Measurements from ENCODE around the gene THADA. TPM values are rescaled to one million over a fixed set of nuclear protein-coding genes. Genes with fewer than 3 reads are reported as not detected.

The THADA gene
- total and polyA plus RNA-seq, 2 donors (not counting 3 experiments of a cell fraction or from before 2014, with no cell fraction given), result 22.6 to 25.3 TPM

GRCh38 chr2:43473767-43474166 lies 122.1 kb downstream of the THADA start:
- Histone ChIP-seq H3K9me1 (replicated peaks; ENCODE audit: control insufficient read depth, extremely low read depth, insufficient read depth, low read length) (no peaks in the 10 kb centered on the region), H3K4me2 (ENCODE audit: insufficient read depth, low read length) (no peak overlapping the region), H4K20me1 (replicated peaks; ENCODE audit: control insufficient read depth, extremely low read depth, insufficient read depth, low read length) (no peaks in the 10 kb centered on the region), H3K27ac (ENCODE audit: insufficient read depth, low read depth, low read length) (no peak overlapping the region), H2AFZ (ENCODE audit: low read depth, low read length) (no peak overlapping the region), H3K4me3 (replicated peaks in 1 of 3; ENCODE audit: insufficient read depth in 1 of 3, low read depth in 1 of 3, low read length in 3 of 3) (no peak overlapping the region), H3K9me3 (replicated peaks; ENCODE audit: control insufficient read depth, insufficient read depth, low read length) (no peaks in the 10 kb centered on the region), H3K9ac (replicated peaks; ENCODE audit: extremely low read depth, insufficient read depth, low read length) (no peak overlapping the region), H3K79me2 (ENCODE audit: control insufficient read depth, insufficient read depth, low read length) (no peaks in the 10 kb centered on the region), H3K27me3 (ENCODE audit: control insufficient read depth in 2 of 2, insufficient read depth in 2 of 2, low read length in 2 of 2) (no peaks in the 10 kb centered on the region), H3K36me3 (ENCODE audit: control insufficient read depth in 2 of 2, extremely low read depth in 1 of 2, insufficient read depth in 2 of 2, low read length in 2 of 2) (no peaks in the 10 kb centered on the region), H3K4me1 (ENCODE audit: control insufficient read depth, extremely low read depth, insufficient read depth, low read length) (peaks cover 8% of the 10 kb centered on the region)
- intact Hi-C loops (cut with micrococcal nuclease) (no loop called here), dilution Hi-C loops (cut with MboI; ENCODE audit: extremely low pct_ligation_motif_present, low sequenced_read_pairs) (no loop called here)
- no TSS peak for BruUV-seq (replicated peaks)
- POLR2A ChIA-PET, result no interaction called here
- CTCF ChIA-PET, result interaction anchor here (0.8 to 1.4 kb wide), 3 partner anchors 47 to 104 kb away, joined by 3 read pairs; no protein-coding TSS in a partner anchor
- no peak for TF ChIP-seq EZH2 (IDR thresholded peaks at IDR 0.05; ENCODE audit: borderline replicate concordance, low read depth, low read length, severe bottlenecking)
- TF ChIP-seq CTCF (IDR thresholded peaks at IDR 0.05; ENCODE audit: extremely low read depth in 1 of 2, insufficient read depth in 1 of 2, low read depth in 1 of 2, low read length in 2 of 2), result no peak
- TF ChIP-seq POLR2AphosphoS5 (IDR thresholded peaks at IDR 0.05; ENCODE audit: insufficient read depth, low read depth, low read length), result no peak
- TF ChIP-seq MAX (IDR thresholded peaks at IDR 0.05; ENCODE audit: insufficient read depth, insufficient read length), result no peak
- no peak for TF ChIP-seq GATA2 (IDR thresholded peaks at IDR 0.05; ENCODE audit: insufficient read depth, insufficient read length, low read depth, low read length)
- no peak for TF ChIP-seq JUN (IDR thresholded peaks at IDR 0.05; ENCODE audit: borderline replicate concordance, insufficient read depth, insufficient read length, low read depth)
- DNase-seq (ENCODE audit: low read depth, low spot score), result no peak
- no peak for FAIRE-seq

Measured in endothelial cell of umbilical vein (primary cell).